ENCODE measurements around the gene AIG1. TPM values are rescaled to one million over a fixed set of nuclear protein-coding genes. Genes with fewer than 3 reads are reported as not detected.

Gene AIG1
- total RNA-seq, 1 experiment from 2014 or later, result 2.2 TPM

DNA sequence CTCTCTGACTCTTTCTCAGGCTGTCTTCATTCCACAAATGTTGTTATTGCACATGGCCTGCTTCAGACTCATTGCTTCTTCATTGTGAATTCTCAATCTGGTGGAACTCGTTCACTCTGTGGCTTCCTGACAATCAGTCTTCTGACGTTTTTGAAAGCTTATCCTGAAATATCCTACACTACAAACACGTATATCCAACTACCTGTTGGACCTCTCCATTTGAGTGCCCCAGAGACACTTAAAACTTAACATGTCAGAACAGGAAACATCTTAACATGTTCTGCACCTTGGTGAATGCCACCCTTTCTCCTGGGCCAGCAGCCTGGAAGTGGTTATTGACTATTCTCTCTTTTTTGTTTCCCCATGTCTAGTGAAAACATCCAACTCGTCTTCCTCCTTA is 50.8 kb downstream of the AIG1 start:
- no peak for DNase-seq (ENCODE audit: low spot score)
- POLR2A ChIA-PET (ENCODE audit: low non-redundant PET), result no interaction called here
- Histone ChIP-seq H3K27ac (ENCODE audit: low read depth, low read length, poor library complexity, severe bottlenecking) (no peak overlapping the region), H3K27me3 (replicated peaks; ENCODE audit: insufficient read depth, low read depth, low read length, poor library complexity) (no peaks in the 10 kb centered on the region), H3K4me3 (ENCODE audit: low read depth, low read length, poor library complexity, severe bottlenecking) (no peak overlapping the region), H3K4me1 (ENCODE audit: insufficient read depth, low read length, poor library complexity, severe bottlenecking) (no peaks in the 10 kb centered on the region), H3K9me3 (ENCODE audit: low read depth, low read length, poor library complexity, severe bottlenecking) (no peaks in the 10 kb centered on the region), H3K36me3 (ENCODE audit: insufficient read depth, low read length, poor library complexity, severe bottlenecking) (no peaks in the 10 kb centered on the region)
- BruUV-seq (replicated peaks), result no TSS peak
- intact Hi-C loops (cut with micrococcal nuclease; ENCODE audit: unreplicated experiment), result no loop called here
- TF ChIP-seq, protein P1, sequence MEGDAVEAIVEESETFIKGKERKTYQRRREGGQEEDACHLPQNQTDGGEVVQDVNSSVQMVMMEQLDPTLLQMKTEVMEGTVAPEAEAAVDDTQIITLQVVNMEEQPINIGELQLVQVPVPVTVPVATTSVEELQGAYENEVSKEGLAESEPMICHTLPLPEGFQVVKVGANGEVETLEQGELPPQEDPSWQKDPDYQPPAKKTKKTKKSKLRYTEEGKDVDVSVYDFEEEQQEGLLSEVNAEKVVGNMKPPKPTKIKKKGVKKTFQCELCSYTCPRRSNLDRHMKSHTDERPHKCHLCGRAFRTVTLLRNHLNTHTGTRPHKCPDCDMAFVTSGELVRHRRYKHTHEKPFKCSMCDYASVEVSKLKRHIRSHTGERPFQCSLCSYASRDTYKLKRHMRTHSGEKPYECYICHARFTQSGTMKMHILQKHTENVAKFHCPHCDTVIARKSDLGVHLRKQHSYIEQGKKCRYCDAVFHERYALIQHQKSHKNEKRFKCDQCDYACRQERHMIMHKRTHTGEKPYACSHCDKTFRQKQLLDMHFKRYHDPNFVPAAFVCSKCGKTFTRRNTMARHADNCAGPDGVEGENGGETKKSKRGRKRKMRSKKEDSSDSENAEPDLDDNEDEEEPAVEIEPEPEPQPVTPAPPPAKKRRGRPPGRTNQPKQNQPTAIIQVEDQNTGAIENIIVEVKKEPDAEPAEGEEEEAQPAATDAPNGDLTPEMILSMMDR (conservative IDR thresholded peaks at IDR 0.05; ENCODE audit: low read depth, low read length), result no peak
- TF ChIP-seq EZH2 (IDR thresholded peaks at IDR 0.05; ENCODE audit: borderline replicate concordance, low read depth, low read length, poor library complexity, severe bottlenecking), result no peak
- CTCF ChIA-PET, result no interaction called here

DNA sequence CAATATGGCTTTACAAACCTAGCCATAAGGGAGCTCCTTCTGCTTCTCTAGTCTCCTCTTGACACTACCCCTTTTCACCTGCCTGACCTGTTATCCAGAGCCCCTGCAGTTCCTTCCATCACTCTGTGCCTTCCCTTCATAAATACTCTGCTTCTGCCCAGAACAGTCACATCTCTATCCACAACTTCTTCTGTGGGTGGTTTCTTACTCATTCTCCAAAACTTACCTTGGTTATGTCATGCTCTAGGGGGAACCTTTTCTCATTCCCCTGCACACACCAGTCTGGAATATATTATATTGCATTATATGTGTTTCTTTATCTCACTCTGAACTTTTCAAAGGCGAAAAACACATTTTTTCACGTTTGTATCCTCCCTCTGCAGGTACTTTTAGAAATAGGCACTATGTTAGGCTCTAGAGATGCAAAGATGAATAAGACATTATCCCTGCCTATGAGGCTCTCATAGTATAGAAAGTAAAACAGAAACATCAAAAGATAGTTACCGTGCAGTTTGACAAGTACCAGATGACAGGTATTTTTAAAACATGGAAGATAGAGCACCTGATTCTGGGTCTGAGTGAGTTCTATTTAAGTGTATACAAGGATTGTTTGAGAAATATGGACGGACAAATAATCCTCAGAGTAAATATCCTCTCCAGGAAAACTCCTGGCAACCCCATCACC is 51.5 kb downstream of the AIG1 start:
- ChIA-PET POLR2A (ENCODE audit: low non-redundant PET) (no interaction called here), CTCF (no interaction called here)
- Histone ChIP-seq H3K9me3 (ENCODE audit: low read depth, low read length, poor library complexity, severe bottlenecking) (no peaks in the 10 kb centered on the region), H3K27me3 (replicated peaks; ENCODE audit: insufficient read depth, low read depth, low read length, poor library complexity) (no peaks in the 10 kb centered on the region), H3K27ac (ENCODE audit: low read depth, low read length, poor library complexity, severe bottlenecking) (no peak overlapping the region), H3K4me1 (ENCODE audit: insufficient read depth, low read length, poor library complexity, severe bottlenecking) (no peaks in the 10 kb centered on the region), H3K4me3 (ENCODE audit: low read depth, low read length, poor library complexity, severe bottlenecking) (no peak overlapping the region), H3K36me3 (ENCODE audit: insufficient read depth, low read length, poor library complexity, severe bottlenecking) (no peaks in the 10 kb centered on the region)
- intact Hi-C loops (cut with micrococcal nuclease; ENCODE audit: unreplicated experiment), result no loop called here
- no peak for DNase-seq (ENCODE audit: low spot score)
- TF ChIP-seq, protein P1 (conservative IDR thresholded peaks at IDR 0.05; ENCODE audit: low read depth, low read length), result no peak
- TF ChIP-seq EZH2 (IDR thresholded peaks at IDR 0.05; ENCODE audit: borderline replicate concordance, low read depth, low read length, poor library complexity, severe bottlenecking), result no peak
- BruUV-seq (replicated peaks), result no TSS peak

DNA sequence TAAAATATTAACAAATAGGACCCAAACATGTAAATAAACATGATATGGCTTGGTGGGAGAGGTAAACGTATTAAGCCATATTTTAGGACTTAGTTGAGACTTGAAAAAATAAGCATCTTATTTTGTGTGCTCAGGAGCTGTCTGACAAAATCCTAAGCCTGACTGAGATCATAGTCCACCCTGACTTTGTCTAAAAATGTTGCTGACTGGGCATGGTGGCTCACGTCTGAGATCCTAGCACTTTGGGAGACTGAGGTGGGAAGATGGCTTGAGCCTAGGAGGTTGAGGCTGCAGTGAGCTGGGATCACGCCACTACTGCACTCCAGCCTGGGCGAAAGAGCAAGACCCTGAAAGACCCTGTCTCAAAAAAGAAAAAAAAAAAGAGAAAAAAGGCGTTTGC is 52.1 kb downstream of the AIG1 start:
- BruUV-seq (replicated peaks), result no TSS peak
- H3K9me3 ChIP-seq (ENCODE audit: low read depth, low read length, poor library complexity, severe bottlenecking), result no peaks in the 10 kb centered on the region
- no peak overlapping the region for H3K27ac ChIP-seq (ENCODE audit: low read depth, low read length, poor library complexity, severe bottlenecking)
- DNase-seq (ENCODE audit: low spot score), result no peak
- H3K36me3 ChIP-seq (ENCODE audit: insufficient read depth, low read length, poor library complexity, severe bottlenecking), result no peaks in the 10 kb centered on the region
- POLR2A ChIA-PET (ENCODE audit: low non-redundant PET), result no interaction called here
- H3K4me3 ChIP-seq (ENCODE audit: low read depth, low read length, poor library complexity, severe bottlenecking), result no peak overlapping the region
- TF ChIP-seq EZH2 (IDR thresholded peaks at IDR 0.05; ENCODE audit: borderline replicate concordance, low read depth, low read length, poor library complexity, severe bottlenecking), result no peak
- TF ChIP-seq, protein P1 (conservative IDR thresholded peaks at IDR 0.05; ENCODE audit: low read depth, low read length), result no peak
- no peaks in the 10 kb centered on the region for H3K27me3 ChIP-seq (replicated peaks; ENCODE audit: insufficient read depth, low read depth, low read length, poor library complexity)
- no peaks in the 10 kb centered on the region for H3K4me1 ChIP-seq (ENCODE audit: insufficient read depth, low read length, poor library complexity, severe bottlenecking)
- intact Hi-C loops (cut with micrococcal nuclease; ENCODE audit: unreplicated experiment), result no loop called here
- CTCF ChIA-PET, result no interaction called here

All from A673 (cell line).